Jurkat, Clone E6-1 (cell line): ENCODE results near the gene DIP2A.

Source experiments
- DNase-seq: peaks from one replicate; pipeline ENCODE4 v3.0.0-alpha.2; 2011; ENCODE audit warnings: low read depth, low spot score
- H3K4me3 ChIP-seq: 2 replicates; pipeline ENCODE4 v1.5.1; 2011; ENCODE audit warnings: mild to moderate bottlenecking, low read length, control low read depth, moderate library complexity

DIP2A gene

DNA sequence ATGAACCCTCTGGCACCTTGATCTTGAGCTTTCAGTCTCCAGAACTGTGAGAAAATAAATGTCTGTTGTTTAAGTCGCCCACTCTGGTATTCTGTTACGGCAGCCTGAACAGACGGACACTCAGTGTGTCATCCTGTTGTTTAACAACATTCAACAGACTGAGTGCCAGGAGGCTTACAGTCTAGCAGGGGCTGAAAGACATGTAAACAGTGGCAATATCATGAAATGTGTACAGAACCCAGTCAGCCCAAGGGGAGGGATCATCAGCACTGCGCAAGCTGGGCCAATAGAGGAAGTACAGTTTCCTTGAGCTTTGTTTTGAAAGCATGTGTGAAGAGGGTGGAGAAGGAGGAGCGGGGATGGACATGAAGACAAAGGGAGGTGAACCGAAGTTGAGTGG is 13.6 kb downstream of the DIP2A start:
- no peak for DNase-seq
- H3K4me3 ChIP-seq, result no peak overlapping the region

- DNase-seq, result no peak
- H3K4me3 ChIP-seq, result no peak overlapping the region
These were observed 15.7 kb downstream of the DIP2A start for GRCh38 chr21:46474382-46474781.

DNA sequence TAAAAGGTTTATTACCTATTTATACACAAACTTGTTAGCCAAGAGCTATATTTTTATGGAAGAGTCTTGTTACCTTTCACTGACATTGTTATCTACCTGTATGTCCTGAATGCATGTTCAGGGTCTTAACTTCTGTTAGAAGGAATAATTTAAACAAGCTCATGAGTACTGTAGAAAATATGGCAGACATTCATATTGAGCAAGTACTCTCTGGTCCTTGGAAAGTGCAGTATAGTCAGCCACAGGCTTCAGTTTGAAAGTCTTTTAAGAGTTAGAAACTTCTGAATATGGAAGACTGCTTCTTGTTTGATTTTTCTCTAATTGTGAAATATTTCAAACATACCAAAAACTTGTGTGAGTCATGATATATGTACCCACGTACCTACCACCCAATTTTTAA is 16.6 kb downstream of the DIP2A start:
- no peak for DNase-seq
- no peak overlapping the region for H3K4me3 ChIP-seq

GRCh38 chr21:46477765-46478164 is 19.1 kb downstream of the DIP2A start:
- H3K4me3 ChIP-seq, result no peak overlapping the region
- no peak for DNase-seq

DNA sequence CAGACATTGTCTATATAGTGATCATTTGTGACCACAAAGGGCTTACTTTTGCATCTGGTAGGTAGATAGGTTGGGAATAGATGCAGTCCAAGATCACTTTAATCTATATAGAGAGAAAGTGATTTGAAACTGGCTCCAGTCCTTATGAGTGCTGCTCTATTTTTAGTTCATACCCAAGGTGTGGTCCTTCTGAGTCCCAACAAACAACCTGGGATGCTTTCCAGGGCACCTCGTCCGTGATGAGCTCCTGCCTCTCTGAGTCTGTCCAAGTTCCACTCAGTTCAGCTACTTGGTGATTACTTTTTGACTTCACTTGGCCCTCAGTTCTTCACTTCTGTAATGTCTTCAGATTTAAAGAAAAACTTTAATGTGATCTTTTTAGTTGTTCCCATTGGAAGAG is 20.2 kb downstream of the DIP2A start:
- no peak for DNase-seq
- H3K4me3 ChIP-seq, result no peak overlapping the region

DNA sequence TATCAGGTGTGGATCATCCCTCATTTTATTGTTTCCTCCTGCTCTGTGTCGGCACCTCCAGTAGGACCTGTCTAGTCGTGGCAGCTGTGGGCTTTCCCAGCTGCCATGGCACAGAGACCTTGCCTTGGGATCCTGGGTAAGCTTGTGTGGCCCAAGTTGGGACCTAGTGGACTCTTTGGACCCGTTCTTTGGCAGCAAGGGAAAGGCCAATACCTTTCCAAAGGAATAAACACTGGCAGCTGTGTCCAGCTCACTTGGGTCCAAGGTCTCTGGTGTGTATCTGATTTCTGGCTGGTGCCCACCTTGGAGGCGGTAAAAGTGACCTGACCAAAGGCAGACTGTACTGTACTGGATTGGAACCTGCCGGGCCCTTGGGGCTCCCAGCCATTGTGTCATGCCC is 21.8 kb downstream of the DIP2A start:
- no peak for DNase-seq
- H3K4me3 ChIP-seq, result no peak overlapping the region

GRCh38 chr21:46482225-46482845 is 23.6 kb downstream of the DIP2A start:
- no peak overlapping the region for H3K4me3 ChIP-seq
- DNase-seq, result no peak

GRCh38 chr21:46482846-46483231 is 24.1 kb downstream of the DIP2A start:
- no peak for DNase-seq
- H3K4me3 ChIP-seq, result no peak overlapping the region

DNA sequence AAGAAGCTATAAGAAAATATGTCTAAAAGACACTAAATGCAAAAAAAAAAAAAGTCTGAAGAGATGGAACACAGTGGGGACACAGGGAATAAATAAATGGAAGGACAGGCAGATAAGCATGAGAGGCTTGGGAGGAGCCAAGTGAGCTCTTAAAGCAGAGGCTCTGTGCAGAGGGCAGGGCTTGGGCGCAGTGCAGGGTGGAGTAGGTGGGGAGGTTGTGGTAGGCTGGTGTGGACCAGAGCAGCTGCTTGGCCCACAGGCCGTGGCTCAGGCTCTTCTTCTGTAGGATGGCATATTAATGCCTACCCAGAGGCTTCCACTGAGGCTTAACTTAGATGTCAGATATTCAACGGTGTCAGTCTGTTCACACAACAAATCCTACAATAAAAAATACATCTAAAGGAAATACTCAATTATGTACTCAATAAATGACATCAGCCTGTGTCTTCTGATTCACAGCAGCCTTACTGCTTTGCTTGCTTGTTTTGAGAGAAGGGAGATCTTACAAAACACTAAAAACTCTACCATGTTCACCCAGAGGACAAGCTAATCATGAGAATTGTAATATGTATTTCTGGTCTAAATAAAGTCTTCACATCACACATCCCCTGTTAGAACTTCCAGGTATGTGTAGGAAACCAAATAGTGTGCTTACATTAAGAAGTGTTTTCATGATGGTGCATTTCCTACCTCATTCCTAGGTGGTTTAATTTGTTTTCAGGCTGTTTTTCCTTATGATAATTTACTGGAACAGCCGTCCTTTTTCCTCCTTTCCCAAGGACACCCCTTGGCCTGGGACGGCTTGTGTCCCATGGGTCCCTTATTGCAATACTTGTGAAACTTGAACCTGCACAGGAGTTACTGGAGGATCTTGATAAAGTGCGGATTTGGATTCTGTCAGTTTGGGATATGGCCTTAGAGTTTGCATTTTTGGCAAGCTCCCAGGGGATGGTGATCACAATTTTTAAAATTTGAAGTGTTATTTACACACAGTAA is 24.9 kb downstream of the DIP2A start:
- DNase-seq, result no peak
- H3K4me3 ChIP-seq, result no peak overlapping the region

DNA sequence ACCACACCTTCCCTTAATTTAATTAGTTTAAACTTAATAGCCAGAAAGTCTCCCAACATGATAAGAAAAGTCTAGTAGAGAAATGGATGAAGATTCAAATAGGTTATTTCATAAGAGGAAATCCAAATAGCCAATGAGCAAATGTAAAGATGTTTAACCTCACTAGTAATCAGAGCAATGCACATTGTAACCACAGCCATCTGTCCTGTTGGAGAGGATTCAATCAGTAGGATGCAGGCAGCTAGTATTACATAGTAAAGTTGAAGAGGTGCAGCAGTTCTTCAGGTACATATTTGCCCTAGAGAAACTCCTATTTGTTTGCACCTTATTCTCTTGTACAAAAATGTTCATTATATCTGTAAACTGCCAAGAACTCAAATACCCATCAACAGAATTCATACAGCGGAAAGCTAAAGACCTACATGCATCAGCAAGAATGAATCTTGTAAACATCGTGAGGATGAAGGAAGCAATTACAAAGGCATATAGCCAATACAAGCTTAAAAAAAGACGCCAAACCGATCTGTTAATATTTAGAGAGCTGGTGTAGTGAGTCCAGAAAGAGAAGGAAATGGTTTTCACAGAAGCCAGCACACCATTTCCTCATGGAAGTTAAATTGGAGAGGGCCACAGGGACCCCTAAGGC is 27.9 kb downstream of the DIP2A start:
- no peak overlapping the region for H3K4me3 ChIP-seq
- no peak for DNase-seq

DNA sequence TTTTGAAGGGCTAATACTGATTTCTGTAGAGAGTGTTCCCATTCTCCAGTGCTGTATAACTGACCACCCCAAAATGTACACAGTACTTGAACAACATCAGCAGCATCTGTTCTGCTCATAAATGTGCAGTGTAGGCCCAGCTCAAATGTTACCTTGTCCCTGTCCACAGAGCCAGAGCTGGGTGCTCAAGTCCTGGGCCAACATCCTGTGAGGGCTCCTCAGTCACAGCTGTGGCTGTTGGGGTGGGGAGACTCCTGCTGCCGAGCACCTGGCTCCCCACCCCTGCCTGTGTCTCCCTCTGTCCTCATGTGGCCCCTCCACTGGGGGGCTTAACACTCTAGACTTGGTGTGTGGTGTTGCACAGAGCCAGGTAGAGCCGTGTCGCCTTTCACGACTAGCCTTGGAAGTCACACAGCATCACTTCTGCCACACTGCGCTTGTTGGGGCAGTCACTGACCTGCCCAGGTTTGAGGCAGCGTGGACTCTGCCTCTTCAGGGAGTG is 30.5 kb downstream of the DIP2A start:
- H3K4me3 ChIP-seq, result no peak overlapping the region
- no peak for DNase-seq

DNA sequence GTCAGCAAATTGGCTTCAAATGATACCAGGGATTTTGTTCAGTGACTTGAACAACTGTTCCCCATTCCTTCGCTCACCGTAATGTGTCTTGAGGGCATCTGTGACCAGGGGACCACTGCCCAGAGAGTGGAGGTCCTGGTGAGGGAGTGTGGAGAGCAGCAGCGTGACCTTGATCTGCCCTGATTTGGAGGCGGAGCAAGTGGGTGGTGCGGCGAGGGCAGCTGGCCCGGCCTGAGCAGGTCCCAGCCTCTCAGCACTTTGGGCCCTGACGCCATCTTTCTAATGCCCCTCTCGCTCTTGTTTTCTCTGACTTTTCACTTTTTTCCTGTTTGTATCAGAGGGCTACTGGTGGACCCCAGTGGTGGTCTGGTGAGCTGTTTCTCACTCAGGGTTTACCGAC is 31.1 kb downstream of the DIP2A start:
- DNase-seq, result no peak

GRCh38 chr21:46491553-46491952 is 32.9 kb downstream of the DIP2A start:
- DNase-seq, result no peak

More for the DNA sequence above, 31.1 kb downstream of the DIP2A start:
- H3K4me3 ChIP-seq, result no peak overlapping the region

GRCh38 chr21:46492851-46493250 is 34.2 kb downstream of the DIP2A start:
- DNase-seq, result no peak
- no peak overlapping the region for H3K4me3 ChIP-seq

More at GRCh38 chr21:46491553-46491952, 32.9 kb downstream of the DIP2A start:
- H3K4me3 ChIP-seq, result no peak overlapping the region

DNA sequence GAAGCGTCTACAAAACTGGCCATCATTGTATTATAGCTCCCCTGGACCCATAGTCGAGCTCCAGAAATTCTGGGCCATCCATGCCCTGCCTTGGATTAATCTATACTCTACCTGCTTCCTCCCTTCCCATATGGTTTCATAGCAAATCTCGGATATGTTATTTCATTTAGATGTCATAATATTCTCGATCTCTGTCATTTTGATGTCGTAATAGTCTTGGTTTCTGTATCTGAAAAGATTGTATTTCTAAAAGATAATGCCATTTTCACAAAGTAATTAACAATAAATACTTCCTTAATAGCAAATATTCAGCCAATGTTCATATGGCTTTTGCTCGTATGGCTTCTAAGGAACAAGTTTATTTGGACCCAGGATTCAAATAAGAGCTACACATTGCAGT is 35.1 kb downstream of the DIP2A start:
- no peak overlapping the region for H3K4me3 ChIP-seq
- no peak for DNase-seq

GRCh38 chr21:46498335-46499050 is 39.8 kb downstream of the DIP2A start:
- no peak for DNase-seq
- H3K4me3 ChIP-seq, result no peak overlapping the region

GRCh38 chr21:46500224-46500861 is 41.7 kb downstream of the DIP2A start:
- peak; percentile 26 for DNase-seq

DNA sequence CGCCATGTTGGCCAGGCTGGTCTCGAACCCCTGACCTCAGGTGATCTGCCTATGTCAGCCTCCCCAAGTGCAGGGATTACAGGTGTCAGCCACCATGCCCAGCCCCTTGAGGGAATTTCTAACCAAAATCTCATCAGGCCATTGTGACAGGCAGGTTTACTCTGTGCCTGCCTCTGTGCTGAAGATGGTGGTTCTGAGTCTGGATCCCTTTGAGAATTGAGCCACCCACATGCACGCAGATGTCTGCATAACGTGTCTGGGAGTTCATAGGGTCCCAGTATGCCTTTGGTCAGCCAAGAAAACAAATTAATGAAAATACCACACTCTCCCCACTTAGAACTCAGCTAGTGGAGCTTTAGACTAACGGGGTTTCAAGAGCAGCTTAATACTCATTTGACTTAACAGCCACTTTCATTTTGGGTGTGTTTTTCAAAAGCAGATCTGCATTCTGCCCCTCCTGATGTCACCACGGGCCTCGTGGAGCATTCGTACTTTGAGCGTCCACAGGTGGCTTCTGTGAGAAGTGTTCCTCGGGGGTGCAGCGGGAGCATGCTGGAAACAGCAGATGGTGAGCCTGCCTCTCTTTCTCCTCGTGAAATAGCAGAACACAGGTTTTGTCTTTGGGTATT is 45.3 kb downstream of the DIP2A start:
- no peak overlapping the region for H3K4me3 ChIP-seq
- no peak for DNase-seq

More at GRCh38 chr21:46500224-46500861, 41.7 kb downstream of the DIP2A start:
- H3K4me3 ChIP-seq, result no peak overlapping the region
